ENCODE data around the gene TGM3. TPM values are rescaled to one million over a fixed set of nuclear protein-coding genes. Genes with fewer than 3 reads are reported as not detected.

TGM3 gene
- total RNA-seq, 1 donor, result not detected

- no peak for TF ChIP-seq CTCF (IDR thresholded peaks at IDR 0.05; ENCODE audit: insufficient read depth, low read depth, low read length)
- no peak overlapping the region for H3K4me3 ChIP-seq (ENCODE audit: low read depth, low read length)
- no peak for DNase-seq (ENCODE audit: low read depth)
Measured at GRCh38 chr20:2349801-2350200, 54.0 kb downstream of the TGM3 start.

GRCh38 chr20:2350606-2351005 lies 54.8 kb downstream of the TGM3 start:
- no peak for TF ChIP-seq CTCF (IDR thresholded peaks at IDR 0.05; ENCODE audit: insufficient read depth, low read depth, low read length)
- DNase-seq (ENCODE audit: low read depth), result no peak
- no peak overlapping the region for H3K4me3 ChIP-seq (ENCODE audit: low read depth, low read length)

GRCh38 chr20:2353231-2353630 lies 57.4 kb downstream of the TGM3 start:
- TF ChIP-seq CTCF (IDR thresholded peaks at IDR 0.05; ENCODE audit: insufficient read depth, low read depth, low read length), result no peak
- H3K4me3 ChIP-seq (ENCODE audit: low read depth, low read length), result no peak overlapping the region
- DNase-seq (ENCODE audit: low read depth), result no peak

- H3K4me3 ChIP-seq (ENCODE audit: low read depth, low read length), result no peak overlapping the region
- TF ChIP-seq CTCF (IDR thresholded peaks at IDR 0.05; ENCODE audit: insufficient read depth, low read depth, low read length), result no peak
- DNase-seq (ENCODE audit: low read depth), result no peak
Measured at GRCh38 chr20:2357114-2357513, 61.3 kb downstream of the TGM3 start.

GRCh38 chr20:2358006-2358405 lies 62.2 kb downstream of the TGM3 start:
- DNase-seq (ENCODE audit: low read depth), result no peak
- no peak for TF ChIP-seq CTCF (IDR thresholded peaks at IDR 0.05; ENCODE audit: insufficient read depth, low read depth, low read length)
- H3K4me3 ChIP-seq (ENCODE audit: low read depth, low read length), result no peak overlapping the region

- H3K4me3 ChIP-seq (ENCODE audit: low read depth, low read length), result no peak overlapping the region
- DNase-seq (ENCODE audit: low read depth), result no peak
- TF ChIP-seq CTCF (IDR thresholded peaks at IDR 0.05; ENCODE audit: insufficient read depth, low read depth, low read length), result no peak
Measured at GRCh38 chr20:2361035-2361593, 65.3 kb downstream of the TGM3 start.

- no peak for DNase-seq (ENCODE audit: low read depth)
- H3K4me3 ChIP-seq (ENCODE audit: low read depth, low read length), result no peak overlapping the region
- no peak for TF ChIP-seq CTCF (IDR thresholded peaks at IDR 0.05; ENCODE audit: insufficient read depth, low read depth, low read length)
Measured at GRCh38 chr20:2363187-2363586, 67.4 kb downstream of the TGM3 start.
